SJCRH30 (cell line): Measurements from ENCODE around the gene CSPG5. TPM values are rescaled to one million over a fixed set of nuclear protein-coding genes. Genes with fewer than 3 reads are reported as not detected.

Experiments
- DNase-seq, 2 experiments: peaks; one replicate each; pipeline ENCODE4 v3.0.0-alpha.2; 2015 to 2020
- H3K27ac ChIP-seq: fragments of 250-450 bp; sonication (Bioruptor Pico); 2 replicates; pipeline ENCODE4 v1.5.1; 2020; ENCODE audit warnings: mild to moderate bottlenecking, moderate library complexity
- H3K27me3 ChIP-seq: fragments of 250-450 bp; sonication (Bioruptor Pico); 2 replicates; pipeline ENCODE4 v1.5.1; 2020; ENCODE audit warnings: mild to moderate bottlenecking, moderate library complexity
- H3K36me3 ChIP-seq: fragments of 250-450 bp; sonication (Bioruptor Pico); 2 replicates; pipeline ENCODE4 v1.5.1; 2020; ENCODE audit warnings: mild to moderate bottlenecking, moderate library complexity
- H3K4me1 ChIP-seq: fragments of 250-450 bp; sonication (Bioruptor Pico); 2 replicates; pipeline ENCODE4 v1.5.1; 2020; ENCODE audit warnings: mild to moderate bottlenecking, moderate library complexity
- H3K4me3 ChIP-seq: fragments of 250-450 bp; sonication (Bioruptor Pico); 2 replicates; pipeline ENCODE4 v1.5.1; 2020; ENCODE audit warnings: mild to moderate bottlenecking, moderate library complexity
- H3K9me3 ChIP-seq: fragments of 250-450 bp; sonication (Bioruptor Pico); replicated peaks from 2 replicates; pipeline ENCODE4 v1.5.1; 2020; ENCODE audit warnings: mild to moderate bottlenecking, moderate library complexity
- total RNA-seq: library from RNA; depleted of rRNA; stranded (reverse); fragments of >200 nt; shearing (Covaris generic); gene quantifications from 2 replicates; pipeline ENCODE4 v1.2.3, GENCODE V29; 2014

Gene CSPG5
- total RNA-seq, 1 experiment from 2014 or later = 0.73 TPM

GRCh38 chr3:47536221-47536891 lies 42.3 kb downstream of the CSPG5 start:
- no peaks in the 10 kb centered on the region for H3K9me3 ChIP-seq
- no peak overlapping the region for H3K27ac ChIP-seq

GRCh38 chr3:47533996-47534454 lies 44.6 kb downstream of the CSPG5 start:
- H3K36me3 ChIP-seq = no peaks in the 10 kb centered on the region
- H3K27me3 ChIP-seq = no peaks in the 10 kb centered on the region
- no peak overlapping the region for H3K27ac ChIP-seq
- DNase-seq = no peak
- H3K4me3 ChIP-seq = no peak overlapping the region
- H3K9me3 ChIP-seq = no peaks in the 10 kb centered on the region
- H3K4me1 ChIP-seq = no peaks in the 10 kb centered on the region

More at GRCh38 chr3:47536221-47536891, 42.3 kb downstream of the CSPG5 start:
- Histone ChIP-seq H3K4me1 (no peaks in the 10 kb centered on the region), H3K27me3 (no peaks in the 10 kb centered on the region), H3K4me3 (peak overlapping the region; percentile 16; the same call in 1 of the 2 replicates), H3K36me3 (no peaks in the 10 kb centered on the region)
- peak in 1 of 2 experiments; percentile 27 for DNase-seq

- no peak overlapping the region for H3K27ac ChIP-seq
- no peaks in the 10 kb centered on the region for H3K9me3 ChIP-seq
- no peaks in the 10 kb centered on the region for H3K4me1 ChIP-seq
- H3K27me3 ChIP-seq = no peaks in the 10 kb centered on the region
- no peak for DNase-seq
- no peak overlapping the region for H3K4me3 ChIP-seq
- no peaks in the 10 kb centered on the region for H3K36me3 ChIP-seq
Measured at GRCh38 chr3:47533481-47533880, 45.2 kb downstream of the CSPG5 start.

- Histone ChIP-seq H3K9me3 (no peaks in the 10 kb centered on the region), H3K27ac (no peak overlapping the region), H3K4me1 (no peaks in the 10 kb centered on the region), H3K27me3 (no peaks in the 10 kb centered on the region), H3K4me3 (no peak overlapping the region), H3K36me3 (no peaks in the 10 kb centered on the region)
- no peak for DNase-seq
Measured at GRCh38 chr3:47527952-47528725, 50.5 kb downstream of the CSPG5 start.

GRCh38 chr3:47525617-47526016 lies 53.0 kb downstream of the CSPG5 start:
- Histone ChIP-seq H3K36me3 (no peaks in the 10 kb centered on the region), H3K27ac (no peak overlapping the region), H3K4me3 (no peak overlapping the region), H3K27me3 (no peaks in the 10 kb centered on the region), H3K4me1 (no peaks in the 10 kb centered on the region), H3K9me3 (no peaks in the 10 kb centered on the region)
- no peak for DNase-seq

- no peaks in the 10 kb centered on the region for H3K4me1 ChIP-seq
- no peaks in the 10 kb centered on the region for H3K36me3 ChIP-seq
- no peaks in the 10 kb centered on the region for H3K27me3 ChIP-seq
- H3K27ac ChIP-seq = no peak overlapping the region
- no peak overlapping the region for H3K4me3 ChIP-seq
- H3K9me3 ChIP-seq = no peaks in the 10 kb centered on the region
- DNase-seq = no peak
Measured at GRCh38 chr3:47523310-47524073, 55.2 kb downstream of the CSPG5 start.

GRCh38 chr3:47522082-47522987 lies 56.3 kb downstream of the CSPG5 start:
- H3K4me3 ChIP-seq = no peak overlapping the region
- no peaks in the 10 kb centered on the region for H3K36me3 ChIP-seq
- peak; percentile 87 to 94 for DNase-seq
- H3K4me1 ChIP-seq = no peaks in the 10 kb centered on the region
- no peaks in the 10 kb centered on the region for H3K27me3 ChIP-seq
- H3K27ac ChIP-seq = no peak overlapping the region
- no peaks in the 10 kb centered on the region for H3K9me3 ChIP-seq

GRCh38 chr3:47520756-47521155 lies 57.9 kb downstream of the CSPG5 start:
- no peaks in the 10 kb centered on the region for H3K36me3 ChIP-seq
- no peaks in the 10 kb centered on the region for H3K27me3 ChIP-seq
- no peak overlapping the region for H3K27ac ChIP-seq
- peaks cover under 1% of the 10 kb centered on the region; the same call in 1 of the 2 replicates for H3K4me1 ChIP-seq
- DNase-seq = no peak
- no peak overlapping the region for H3K4me3 ChIP-seq
- no peaks in the 10 kb centered on the region for H3K9me3 ChIP-seq

- Histone ChIP-seq H3K27ac (no peak overlapping the region), H3K4me1 (peaks cover 6% of the 10 kb centered on the region; the same call in 1 of the 2 replicates), H3K36me3 (no peaks in the 10 kb centered on the region), H3K27me3 (no peaks in the 10 kb centered on the region), H3K4me3 (no peak overlapping the region), H3K9me3 (no peaks in the 10 kb centered on the region)
- DNase-seq = no peak
Measured at GRCh38 chr3:47517937-47518336, 60.7 kb downstream of the CSPG5 start.

GRCh38 chr3:47515864-47516319 lies 62.8 kb downstream of the CSPG5 start:
- H3K4me1 ChIP-seq = peaks cover 6% of the 10 kb centered on the region; the same call in 1 of the 2 replicates

GRCh38 chr3:47515100-47515499 lies 63.6 kb downstream of the CSPG5 start:
- Histone ChIP-seq H3K27ac (no peak overlapping the region), H3K36me3 (no peaks in the 10 kb centered on the region), H3K4me3 (no peak overlapping the region), H3K27me3 (no peaks in the 10 kb centered on the region), H3K9me3 (no peaks in the 10 kb centered on the region), H3K4me1 (peaks cover 6% of the 10 kb centered on the region; the same call in 1 of the 2 replicates)
- DNase-seq = no peak

More at GRCh38 chr3:47515864-47516319, 62.8 kb downstream of the CSPG5 start:
- Histone ChIP-seq H3K4me3 (no peak overlapping the region; the same call in 1 of the 2 replicates), H3K27ac (no peak overlapping the region), H3K36me3 (no peaks in the 10 kb centered on the region), H3K27me3 (no peaks in the 10 kb centered on the region), H3K9me3 (no peaks in the 10 kb centered on the region)
- peak; percentile 19 to 43 for DNase-seq

- Histone ChIP-seq H3K36me3 (0 out of 2 replicates have a peak, but pooled peaks cover under 1% of the 10 kb centered on the region), H3K9me3 (no peaks in the 10 kb centered on the region), H3K27me3 (no peaks in the 10 kb centered on the region), H3K27ac (peak within 1 kb of the TSS; percentile 85), H3K4me3 (peak within 1 kb of the TSS; percentile 71), H3K4me1 (peaks cover 6% of the 10 kb centered on the region; the same call in 1 of the 2 replicates)
- DNase-seq = peak; percentile 96 to 97
Measured at GRCh38 chr3:47513125-47513929, 65.3 kb downstream of the CSPG5 start, which contains the start of gene ELP6. ELP6 (minus strand) TSS chr3:47513712; CDS start chr3:47513590, 122 bp downstream.
